HG03159 (cell line): ENCODE measurements around the gene BTN2A1.
"Not testable (repeated sequence)": the region's sequence is repeated elsewhere in the genome, so short reads cannot be mapped to it uniquely, and the experiment has no call there.

Experiments
- ATAC-seq: cut with Tn5 transposase; IDR thresholded peaks from one replicate; pipeline ENCODE4 v1.9.1; 2021; ENCODE audit warnings: mild to moderate bottlenecking, moderate library complexity; ENCODE audit not compliant: unreplicated experiment

Gene BTN2A1

DNA sequence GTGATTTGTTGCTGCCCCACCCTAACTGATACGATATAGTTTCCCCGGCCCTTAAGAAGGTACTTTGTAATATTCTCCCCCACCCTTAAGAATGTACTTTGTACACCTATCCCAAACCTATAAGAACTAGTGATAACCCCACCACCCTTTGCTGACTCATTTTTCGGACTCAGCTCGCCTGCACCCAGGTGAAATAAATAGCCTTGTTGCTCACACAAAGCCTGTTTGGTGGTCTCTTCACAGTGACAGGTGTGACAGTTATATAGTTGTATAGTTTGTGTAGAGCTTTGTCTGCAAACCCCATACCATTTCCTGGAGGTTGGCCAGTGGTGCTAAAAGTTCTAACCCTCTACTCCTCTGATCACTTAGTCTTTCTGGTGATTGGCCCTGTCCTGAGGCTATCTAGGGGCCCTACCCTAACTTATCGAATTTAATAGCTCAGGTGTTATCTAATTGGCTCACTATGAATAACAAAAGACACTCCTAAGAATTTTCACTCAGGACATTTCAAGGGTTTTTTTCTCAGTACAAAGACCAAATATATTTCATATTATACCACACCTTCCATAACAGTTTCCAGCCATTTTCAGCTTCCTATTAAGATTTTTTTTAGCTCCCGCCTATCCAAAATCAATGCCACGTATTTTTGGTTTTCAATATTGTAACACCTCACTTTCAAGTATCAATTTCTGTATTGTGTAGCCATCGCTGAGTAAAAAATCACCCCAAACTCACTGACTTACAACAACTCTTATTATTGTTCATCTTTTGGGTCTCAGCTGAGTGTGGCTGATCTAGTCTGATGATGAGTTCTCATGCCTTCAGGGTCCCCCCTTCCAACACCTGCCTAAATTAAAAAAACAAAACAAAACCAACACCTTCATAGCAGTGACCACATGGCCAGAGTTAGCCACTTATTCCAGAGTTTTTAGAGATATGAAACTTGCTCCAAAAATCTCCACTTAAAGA is 32.5 kb downstream of the BTN2A1 start:
- ATAC-seq: no peak

DNA sequence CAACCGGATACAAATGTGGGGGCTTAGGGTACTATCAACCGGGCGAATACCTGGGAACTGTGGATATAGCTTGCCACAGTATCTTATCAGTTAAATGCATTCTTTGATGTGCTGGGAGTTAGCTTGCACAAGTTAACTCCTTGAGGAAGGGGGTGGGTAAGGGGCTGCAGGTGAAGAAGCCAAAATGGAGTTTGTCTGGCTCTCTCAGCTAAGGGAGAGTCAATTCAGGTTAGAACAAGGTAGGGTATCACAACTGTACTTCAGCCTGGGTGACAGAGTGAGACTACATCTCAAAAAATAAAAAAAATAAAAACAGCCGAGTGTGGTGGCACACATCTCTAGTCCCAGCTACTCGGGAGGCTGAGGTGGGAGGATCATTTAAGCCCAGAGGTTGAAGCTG is 33.8 kb downstream of the BTN2A1 start:
- ATAC-seq: no peak

DNA sequence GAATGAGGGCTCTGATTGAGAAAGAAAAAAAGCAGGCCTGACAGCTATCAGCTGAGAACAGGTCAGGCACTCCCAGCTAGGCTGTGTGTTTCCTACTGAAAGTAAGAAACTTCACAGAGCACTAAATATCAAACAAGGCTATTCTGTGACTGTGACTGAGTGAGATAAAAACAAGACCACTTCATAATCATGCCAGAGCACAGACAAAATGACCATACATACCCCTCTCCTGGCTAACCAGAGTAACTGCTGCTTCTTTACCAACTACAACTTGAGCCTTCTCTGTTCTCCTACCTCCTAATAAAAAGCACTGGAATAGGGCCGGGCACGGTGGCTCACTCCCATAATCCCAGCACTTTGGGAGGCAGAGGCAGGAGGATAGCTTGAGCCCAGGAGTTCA is 35.5 kb downstream of the BTN2A1 start:
- no peak for ATAC-seq

DNA sequence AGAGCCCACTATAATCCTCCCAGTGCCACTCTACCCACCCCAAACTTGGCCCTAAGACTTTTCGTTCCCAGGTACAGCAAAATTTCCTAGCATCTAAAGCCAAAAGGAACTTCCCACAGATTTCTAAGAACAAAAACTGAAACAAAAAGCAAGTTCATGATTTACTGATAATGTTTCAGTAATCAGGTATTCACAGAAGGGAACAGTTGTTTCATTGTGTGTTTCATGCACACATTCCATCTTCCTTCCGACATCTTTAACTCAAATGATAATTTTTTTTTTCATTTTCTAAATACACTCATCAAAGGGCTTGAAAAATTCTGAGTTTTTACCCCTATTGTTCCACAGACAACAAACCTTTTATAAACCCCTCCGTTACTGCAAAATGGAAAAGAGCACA is 36.4 kb downstream of the BTN2A1 start:
- no peak for ATAC-seq

DNA sequence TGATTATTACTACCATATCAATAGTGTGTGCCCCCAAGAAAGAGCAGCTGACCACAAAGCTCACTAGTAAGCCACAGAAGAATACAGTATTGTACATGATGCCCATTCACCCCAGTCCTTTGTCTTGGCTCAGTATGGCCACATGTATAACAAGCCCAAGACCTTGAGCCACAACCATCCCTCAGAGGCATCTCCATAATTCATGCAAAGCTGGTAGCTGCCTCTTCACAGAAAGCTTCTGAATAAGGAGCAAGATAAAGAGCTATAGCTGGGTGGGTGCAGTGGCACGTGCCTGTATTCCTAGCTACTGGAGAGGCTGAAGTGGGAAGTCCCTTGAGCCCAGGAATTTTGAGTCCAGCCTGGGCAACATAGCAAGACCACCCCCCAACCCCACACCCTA is 37.5 kb downstream of the BTN2A1 start:
- no peak for ATAC-seq

DNA sequence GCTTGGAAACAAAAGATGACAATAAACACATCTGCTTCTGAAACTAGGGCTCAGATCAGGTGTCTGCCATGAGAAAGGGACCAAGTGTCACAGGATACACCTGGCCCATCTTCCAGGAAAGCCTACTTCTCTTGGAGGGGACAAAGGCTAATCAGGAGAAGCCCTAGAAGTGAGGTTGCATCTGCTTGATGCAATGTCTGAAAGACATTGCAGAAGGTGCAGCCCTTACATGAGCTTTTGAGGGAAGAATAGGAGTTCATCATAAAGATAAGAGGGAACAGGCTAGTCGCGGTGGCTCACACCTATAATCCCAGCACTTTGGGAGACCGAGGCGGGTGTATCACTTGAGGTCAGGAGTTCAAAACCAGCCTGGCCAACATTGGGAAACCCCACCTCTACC is 39.9 kb downstream of the BTN2A1 start:
- ATAC-seq: no peak

DNA sequence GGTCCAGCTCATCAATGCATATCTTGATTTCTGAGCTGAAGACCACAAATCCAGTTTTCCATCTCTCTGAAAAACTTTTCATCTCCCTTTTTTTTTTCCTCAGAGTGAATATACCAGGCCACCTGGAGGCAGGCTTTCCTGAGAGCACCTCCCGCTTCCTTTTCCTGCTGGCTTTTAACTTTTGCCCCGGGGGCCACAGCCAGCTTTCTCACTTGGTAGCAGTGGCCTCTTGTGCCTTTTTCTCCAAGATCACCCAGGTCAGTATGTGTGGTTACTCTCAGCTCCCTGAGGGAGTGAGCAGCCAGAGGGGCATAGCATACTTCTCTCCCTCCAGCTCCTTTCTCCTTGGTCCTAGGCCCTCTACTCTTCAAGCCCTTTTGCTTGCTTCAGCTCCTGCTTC is 42.3 kb downstream of the BTN2A1 start, which contains the start of gene BTN1A1:
Gene BTN1A1, plus strand, starts transcription at position 202 of the 400 bp plus-strand sequence. CDS start 984 bp downstream, outside the sequence.
- ATAC-seq: no peak

DNA sequence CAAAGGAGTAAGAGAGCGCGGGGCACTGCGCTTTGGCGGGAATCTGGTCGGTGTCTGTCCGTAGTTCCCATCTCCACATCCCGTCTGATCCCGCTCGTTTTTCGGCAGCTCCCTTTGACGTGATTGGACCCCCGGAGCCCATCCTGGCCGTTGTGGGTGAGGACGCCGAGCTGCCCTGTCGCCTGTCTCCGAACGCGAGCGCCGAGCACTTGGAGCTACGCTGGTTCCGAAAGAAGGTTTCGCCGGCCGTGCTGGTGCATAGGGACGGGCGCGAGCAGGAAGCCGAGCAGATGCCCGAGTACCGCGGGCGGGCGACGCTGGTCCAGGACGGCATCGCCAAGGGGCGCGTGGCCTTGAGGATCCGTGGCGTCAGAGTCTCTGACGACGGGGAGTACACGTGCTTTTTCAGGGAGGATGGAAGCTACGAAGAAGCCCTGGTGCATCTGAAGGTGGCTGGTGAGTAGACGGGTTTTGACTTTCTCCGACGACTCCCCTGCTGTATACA is 43.8 kb downstream of the BTN2A1 start:
- ATAC-seq: no peak

DNA sequence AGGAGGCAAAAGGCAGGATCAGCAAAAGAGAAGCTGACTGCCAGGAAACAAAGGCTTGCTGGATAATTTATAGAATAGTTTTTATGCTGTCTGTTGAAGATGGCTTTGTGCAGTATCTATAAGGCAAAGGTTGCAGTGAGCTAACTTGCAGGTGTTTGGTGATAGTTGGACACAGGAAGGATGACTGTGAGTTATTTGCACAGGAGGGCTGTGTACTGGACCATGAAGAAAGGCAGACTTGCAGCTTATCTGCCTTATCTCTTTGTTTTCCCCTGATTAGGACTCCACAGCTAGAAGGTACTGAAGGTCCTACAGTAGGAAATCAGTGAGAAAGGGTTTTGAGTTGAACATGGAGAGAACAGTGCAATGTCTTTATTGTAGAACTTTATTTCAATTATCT is 44.4 kb downstream of the BTN2A1 start:
- no peak for ATAC-seq

DNA sequence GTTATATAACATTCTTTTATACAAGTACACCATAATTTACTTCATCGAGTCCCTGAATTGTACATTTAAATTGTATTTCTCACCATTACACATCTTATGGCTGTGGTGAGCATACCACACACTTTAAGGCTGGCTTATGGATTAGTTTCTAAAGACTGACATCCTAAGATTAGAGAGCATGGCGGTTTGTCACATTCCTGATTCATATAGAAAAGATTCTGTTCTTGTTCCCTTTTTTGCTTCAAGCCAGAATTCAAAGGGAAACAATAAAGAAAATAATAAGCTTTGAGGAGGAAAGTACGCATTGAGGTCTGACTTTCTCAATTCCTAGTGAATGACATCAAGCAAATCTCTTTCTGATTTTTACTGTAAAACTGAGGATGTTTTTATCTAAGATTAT is 44.9 kb downstream of the BTN2A1 start:
- ATAC-seq: no peak

DNA sequence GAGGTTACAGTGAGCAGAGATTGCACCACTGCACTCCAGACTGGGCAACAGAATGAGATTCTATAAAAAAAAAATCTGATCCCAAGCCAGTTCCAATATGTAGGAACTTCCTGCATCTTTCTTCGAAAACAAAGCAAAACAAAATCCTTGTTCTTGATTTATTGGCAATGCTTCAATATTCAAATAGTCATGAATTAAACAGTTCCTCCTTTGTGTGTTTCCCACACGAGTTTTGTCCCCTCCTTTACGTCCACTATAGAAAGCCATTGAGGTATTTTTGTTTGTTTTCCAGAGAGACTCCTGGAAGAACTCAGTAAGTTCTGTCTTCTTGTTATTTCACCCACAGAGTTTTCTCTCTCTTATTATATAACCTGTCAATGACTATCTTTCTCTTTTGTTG is 49.9 kb downstream of the BTN2A1 start:
- ATAC-seq: no peak

DNA sequence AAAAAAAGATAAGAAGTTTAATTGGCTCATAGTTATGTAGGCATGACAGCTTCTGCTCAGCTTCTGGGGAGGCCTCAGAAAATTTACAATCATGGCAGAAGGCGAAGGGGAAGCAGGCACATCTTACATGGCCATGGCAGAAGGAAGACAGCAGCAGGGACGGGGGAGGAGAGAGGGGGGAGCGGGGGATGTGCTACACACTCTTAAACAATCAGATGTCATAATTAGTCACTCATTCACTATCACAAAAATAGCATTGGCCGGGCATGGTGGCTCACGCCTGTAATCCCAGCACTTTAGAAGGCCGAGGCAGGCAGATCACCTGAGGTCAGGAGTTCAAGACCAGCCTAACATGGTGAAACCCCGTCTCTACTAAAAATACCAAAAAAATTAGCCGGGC is 53.3 kb downstream of the BTN2A1 start:
- ATAC-seq: not testable (repeated sequence)

DNA sequence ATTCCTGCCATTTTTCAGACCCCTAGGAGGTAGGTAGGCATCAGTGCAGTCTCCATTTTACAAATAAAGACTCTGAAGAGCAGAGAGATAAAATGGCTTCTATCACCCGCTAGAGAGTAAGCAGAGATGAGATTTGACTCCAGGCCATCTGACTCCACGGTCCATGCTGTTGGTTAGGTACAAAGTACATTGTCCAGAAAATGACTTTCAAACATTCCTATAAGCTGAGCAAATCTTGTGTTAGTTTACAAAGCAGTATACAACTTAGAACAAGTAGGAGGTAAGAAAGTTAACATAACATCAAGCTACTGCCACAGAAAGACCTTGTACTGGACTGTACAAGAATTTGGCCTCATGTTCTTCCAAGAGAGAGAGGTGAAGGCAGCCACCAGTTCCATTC is 57.2 kb downstream of the BTN2A1 start:
- ATAC-seq: no peak

DNA sequence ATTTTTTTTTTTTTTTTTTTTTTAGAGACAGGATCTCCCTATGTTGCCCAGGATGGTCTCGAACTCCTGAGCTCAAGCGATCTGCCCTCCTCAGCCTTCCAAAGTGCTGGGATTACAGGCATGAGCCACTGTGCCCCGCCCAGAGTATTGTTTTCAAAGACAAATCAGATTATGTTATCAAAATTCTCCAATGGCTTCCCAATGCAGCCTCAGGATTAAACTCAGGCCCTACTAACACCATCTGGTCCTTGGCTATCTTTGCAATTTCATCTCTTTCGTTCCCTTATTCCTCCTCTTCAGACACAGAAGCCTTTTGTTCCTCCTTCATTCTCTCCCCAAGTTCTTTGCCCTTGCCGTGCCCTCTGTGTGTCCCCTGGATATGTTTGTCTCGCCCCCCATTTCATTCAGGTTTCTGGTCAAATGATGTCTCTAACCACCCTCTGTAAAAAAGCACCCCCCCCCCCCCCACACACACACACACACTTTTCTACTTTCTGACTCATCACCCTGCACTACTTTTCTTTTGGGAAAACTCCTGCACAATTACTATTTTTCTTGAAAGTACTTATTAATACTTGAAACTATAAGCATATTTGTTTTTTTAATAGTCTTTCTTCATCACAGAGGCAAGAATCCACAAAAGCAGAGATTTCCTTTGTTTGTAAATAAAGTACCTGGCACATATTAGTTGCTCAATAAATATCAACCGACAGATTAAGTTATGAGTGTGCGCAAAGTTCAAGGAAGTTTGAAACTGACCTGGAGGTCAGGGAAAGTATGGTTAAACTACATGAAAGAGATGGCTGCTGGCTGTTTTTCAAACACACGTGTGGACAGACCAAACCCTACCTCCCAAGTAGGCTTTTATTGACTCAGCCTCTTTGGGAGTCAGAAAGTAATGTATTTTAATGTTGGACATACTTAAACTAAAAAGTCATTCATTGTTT is 59.0 kb downstream of the BTN2A1 start:
- no peak for ATAC-seq
